ENCODE measurements around the gene ACTR10. TPM values are rescaled to one million over a fixed set of nuclear protein-coding genes. Genes with fewer than 3 reads are reported as not detected.

Gene ACTR10
- total RNA-seq, 1 donor from 2014 or later, result 40.5 TPM

- no peak overlapping the region for H3K27ac Mint-ChIP-seq
- POLR2A ChIA-PET, result no interaction called here
- no peaks in the 10 kb centered on the region for H3K9me3 Mint-ChIP-seq
- H3K4me3 Mint-ChIP-seq, result no peak overlapping the region
- CTCF ChIA-PET, result no interaction called here
- DNase-seq (no peak), ATAC-seq (ENCODE audit: low read depth) (no peak)
- H3K36me3 Mint-ChIP-seq (ENCODE audit: low read depth), result no peaks in the 10 kb centered on the region
- no peaks in the 10 kb centered on the region for H3K4me1 Mint-ChIP-seq
- intact Hi-C loops (cut with micrococcal nuclease), result no loop called here
- peaks cover 25% of the 10 kb centered on the region for H3K27me3 Mint-ChIP-seq
- no peak for TF ChIP-seq CTCF (IDR thresholded peaks at IDR 0.05)
Observed at GRCh38 chr14:58160561-58160960, 39.4 kb upstream of the ACTR10 start.

GRCh38 chr14:58166005-58166983 lies 33.7 kb upstream of the ACTR10 start:
- ATAC-seq (ENCODE audit: low read depth), result peak; percentile 31
- peaks cover 2% of the 10 kb centered on the region for H3K9me3 Mint-ChIP-seq
- intact Hi-C loops (cut with micrococcal nuclease), result loop anchor here (1.0 to 5.0 kb wide), 3 partner anchors 58 to 679 kb away; no protein-coding TSS in a partner anchor
- ChIA-PET CTCF (no interaction called here), POLR2A (no interaction called here)
- DNase-seq, result peak; percentile 53
- no peaks in the 10 kb centered on the region for H3K36me3 Mint-ChIP-seq (ENCODE audit: low read depth)
- no peak for TF ChIP-seq CTCF (IDR thresholded peaks at IDR 0.05)
- no peak overlapping the region for H3K4me3 Mint-ChIP-seq
- no peak overlapping the region for H3K27ac Mint-ChIP-seq
- H3K4me1 Mint-ChIP-seq, result no peaks in the 10 kb centered on the region
- H3K27me3 Mint-ChIP-seq, result peaks cover 7% of the 10 kb centered on the region

GRCh38 chr14:58167057-58167456 lies 32.9 kb upstream of the ACTR10 start:
- TF ChIP-seq CTCF (IDR thresholded peaks at IDR 0.05), result no peak
- no peaks in the 10 kb centered on the region for H3K4me1 Mint-ChIP-seq

GRCh38 chr14:58167891-58168290 lies 32.1 kb upstream of the ACTR10 start:
- Mint-ChIP-seq H3K4me1 (no peaks in the 10 kb centered on the region), H3K9me3 (peaks cover 2% of the 10 kb centered on the region), H3K27me3 (peaks cover 9% of the 10 kb centered on the region), H3K27ac (no peak overlapping the region), H3K4me3 (no peak overlapping the region), H3K36me3 (ENCODE audit: low read depth) (no peaks in the 10 kb centered on the region)
- DNase-seq (no peak), ATAC-seq (ENCODE audit: low read depth) (no peak)
- ChIA-PET CTCF (no interaction called here), POLR2A (no interaction called here)
- intact Hi-C loops (cut with micrococcal nuclease), result loop anchor here (2.0 to 5.0 kb wide), 2 partner anchors 476 to 681 kb away; no protein-coding TSS in a partner anchor
- no peak for TF ChIP-seq CTCF (IDR thresholded peaks at IDR 0.05)

More at GRCh38 chr14:58167057-58167456, 32.9 kb upstream of the ACTR10 start:
- Mint-ChIP-seq H3K9me3 (peaks cover 2% of the 10 kb centered on the region), H3K27ac (no peak overlapping the region), H3K27me3 (peaks cover 9% of the 10 kb centered on the region), H3K36me3 (ENCODE audit: low read depth) (no peaks in the 10 kb centered on the region), H3K4me3 (no peak overlapping the region)
- intact Hi-C loops (cut with micrococcal nuclease), result loop anchor here (2.0 to 5.0 kb wide), 2 partner anchors 475 to 680 kb away; no protein-coding TSS in a partner anchor
- DNase-seq, result no peak
- ChIA-PET CTCF (no interaction called here), POLR2A (no interaction called here)
- ATAC-seq (ENCODE audit: low read depth), result no peak

GRCh38 chr14:58171090-58171489 lies 28.9 kb upstream of the ACTR10 start:
- Mint-ChIP-seq H3K9me3 (peaks cover 2% of the 10 kb centered on the region), H3K36me3 (ENCODE audit: low read depth) (no peaks in the 10 kb centered on the region), H3K27ac (no peak overlapping the region), H3K27me3 (peaks cover 25% of the 10 kb centered on the region), H3K4me1 (no peaks in the 10 kb centered on the region), H3K4me3 (no peak overlapping the region)
- ChIA-PET CTCF (no interaction called here), POLR2A (no interaction called here)
- DNase-seq (no peak), ATAC-seq (ENCODE audit: low read depth) (no peak)
- intact Hi-C loops (cut with micrococcal nuclease), result no loop called here
- no peak for TF ChIP-seq CTCF (IDR thresholded peaks at IDR 0.05)

Data from activated B cell treated with CpG ODN at 0.5 μM for 24 hours (primary cell).